ENCODE measurements around the gene HDAC3. TPM values are rescaled to one million over a fixed set of nuclear protein-coding genes. Genes with fewer than 3 reads are reported as not detected.

The HDAC3 gene
- total RNA-seq, 2 experiments from 2014 or later = 83.6 to 85.4 TPM

GRCh38 chr5:141609044-141609443 lies 27.6 kb downstream of the HDAC3 start:
- H3K4me3 ChIP-seq (ENCODE audit: low read depth, low read length, poor library complexity, severe bottlenecking) = no peak overlapping the region
- ChIA-PET POLR2A (interaction anchor here (0.6 to 5.5 kb wide), 8 partner anchors 9 to 1123 kb away, joined by 3 to 43 read pairs (median 6); partner anchors contain the start of genes DIAPH1, HDAC3 and RELL2), CTCF (ENCODE audit: unreplicated experiment) (no interaction called here)
- no peak for TF ChIP-seq CTCF (conservative IDR thresholded peaks at IDR 0.05; ENCODE audit: low read length)
- no peak for TF ChIP-seq EZH2phosphoT487 (IDR thresholded peaks at IDR 0.05; ENCODE audit: borderline replicate concordance, low read depth, low read length)
- H3K36me3 ChIP-seq (ENCODE audit: insufficient read depth, low read length) = peaks cover 32% of the 10 kb centered on the region
- H3K9me3 ChIP-seq (ENCODE audit: low read length) = no peaks in the 10 kb centered on the region
- no peak overlapping the region for H3K4me2 ChIP-seq (ENCODE audit: low read length)
- H3K9me2 ChIP-seq (ENCODE audit: insufficient read depth, low read length) = no peaks in the 10 kb centered on the region
- no peak for DNase-seq (ENCODE audit: low spot score)
- no peak overlapping the region for H3K27ac ChIP-seq (ENCODE audit: low read depth, low read length, poor library complexity, severe bottlenecking)
- H3K4me1 ChIP-seq (ENCODE audit: insufficient read depth, low read length, poor library complexity, severe bottlenecking) = peaks cover 51% of the 10 kb centered on the region
- intact Hi-C loops (cut with micrococcal nuclease; ENCODE audit: unreplicated experiment) = no loop called here
- peaks cover 93% of the 10 kb centered on the region for H3K79me2 ChIP-seq (ENCODE audit: insufficient read depth, low read depth, low read length)
- H4K20me1 ChIP-seq (ENCODE audit: insufficient read depth, low read length) = peaks cover 25% of the 10 kb centered on the region
- no TSS peak for BruUV-seq (replicated peaks)
- no peak overlapping the region for H2AFZ ChIP-seq (ENCODE audit: low read length)

- Histone ChIP-seq H3K9me3 (ENCODE audit: low read length) (no peaks in the 10 kb centered on the region), H3K4me2 (ENCODE audit: low read length) (no peak overlapping the region), H3K4me1 (ENCODE audit: insufficient read depth, low read length, poor library complexity, severe bottlenecking) (peaks cover 51% of the 10 kb centered on the region), H3K9me2 (ENCODE audit: insufficient read depth, low read length) (no peaks in the 10 kb centered on the region), H3K4me3 (ENCODE audit: low read depth, low read length, poor library complexity, severe bottlenecking) (no peak overlapping the region), H2AFZ (ENCODE audit: low read length) (no peak overlapping the region), H4K20me1 (ENCODE audit: insufficient read depth, low read length) (peaks cover 28% of the 10 kb centered on the region), H3K79me2 (ENCODE audit: insufficient read depth, low read depth, low read length) (peaks cover 93% of the 10 kb centered on the region), H3K27ac (ENCODE audit: low read depth, low read length, poor library complexity, severe bottlenecking) (no peak overlapping the region), H3K36me3 (ENCODE audit: insufficient read depth, low read length) (peaks cover 32% of the 10 kb centered on the region)
- intact Hi-C loops (cut with micrococcal nuclease; ENCODE audit: unreplicated experiment) = no loop called here
- no peak for DNase-seq (ENCODE audit: low spot score)
- CTCF ChIA-PET (ENCODE audit: unreplicated experiment) = no interaction called here
- BruUV-seq (replicated peaks) = no TSS peak
- POLR2A ChIA-PET = interaction anchor here (0.6 to 5.5 kb wide), 8 partner anchors 10 to 1123 kb away, joined by 3 to 43 read pairs (median 6); partner anchors contain the start of genes DIAPH1, HDAC3 and RELL2
- TF ChIP-seq CTCF (conservative IDR thresholded peaks at IDR 0.05; ENCODE audit: low read length) (no peak), EZH2phosphoT487 (IDR thresholded peaks at IDR 0.05; ENCODE audit: borderline replicate concordance, low read depth, low read length) (no peak)
Observed at GRCh38 chr5:141608557-141608956, 28.1 kb downstream of the HDAC3 start.

GRCh38 chr5:141608046-141608445 lies 28.6 kb downstream of the HDAC3 start:
- Histone ChIP-seq H3K36me3 (ENCODE audit: insufficient read depth, low read length) (peaks cover 33% of the 10 kb centered on the region), H2AFZ (ENCODE audit: low read length) (no peak overlapping the region), H3K9me2 (ENCODE audit: insufficient read depth, low read length) (no peaks in the 10 kb centered on the region), H3K4me2 (ENCODE audit: low read length) (no peak overlapping the region), H3K9me3 (ENCODE audit: low read length) (no peaks in the 10 kb centered on the region), H3K4me3 (ENCODE audit: low read depth, low read length, poor library complexity, severe bottlenecking) (no peak overlapping the region), H3K27ac (ENCODE audit: low read depth, low read length, poor library complexity, severe bottlenecking) (no peak overlapping the region), H4K20me1 (ENCODE audit: insufficient read depth, low read length) (peaks cover 24% of the 10 kb centered on the region), H3K79me2 (ENCODE audit: insufficient read depth, low read depth, low read length) (peaks cover 93% of the 10 kb centered on the region), H3K4me1 (ENCODE audit: insufficient read depth, low read length, poor library complexity, severe bottlenecking) (peaks cover 47% of the 10 kb centered on the region)
- POLR2A ChIA-PET = interaction anchor here (0.7 to 5.5 kb wide), 5 partner anchors 10 to 875 kb away, joined by 3 to 43 read pairs (median 7); partner anchors contain the start of genes DIAPH1, HDAC3 and RELL2
- TF ChIP-seq EZH2phosphoT487 (IDR thresholded peaks at IDR 0.05; ENCODE audit: borderline replicate concordance, low read depth, low read length) = no peak
- TF ChIP-seq CTCF (conservative IDR thresholded peaks at IDR 0.05; ENCODE audit: low read length) = no peak
- no TSS peak for BruUV-seq (replicated peaks)
- CTCF ChIA-PET (ENCODE audit: unreplicated experiment) = no interaction called here
- intact Hi-C loops (cut with micrococcal nuclease; ENCODE audit: unreplicated experiment) = no loop called here
- no peak for DNase-seq (ENCODE audit: low spot score)
